Endothelial cell of umbilical vein (primary cell): Measurements from ENCODE around the gene DIAPH2. TPM values are rescaled to one million over a fixed set of nuclear protein-coding genes. Genes with fewer than 3 reads are reported as not detected.

Source experiments
- BruUV-seq: library from RNA; stranded (reverse); fragments of 400-500 nt; replicated peaks from 2 replicates; lab custom pipeline; 2021; lab: Mats Ljungman, UMichigan
- CTCF ChIA-PET: fragments of 300-600, 350-600 bp; sonication (Branson Sonifier 250); formaldehyde crosslinking; loops from one replicate; lab custom pipeline; 2021; ENCODE audit warnings: antibody characterized with exemption, inconsistent platforms; lab: Charles Lee
- POLR2A ChIA-PET: fragments of 300-600, 350-600 bp; sonication (Branson Sonifier 250); formaldehyde crosslinking; loops from one replicate; lab custom pipeline; 2021; ENCODE audit warnings: antibody characterized with exemption, inconsistent platforms; lab: Charles Lee
- DNase-seq: peaks from one replicate; pipeline ENCODE4 v3.0.0-alpha.2; 2011; ENCODE audit warnings: low read depth, low spot score
- FAIRE-seq: peaks from 2 replicates; lab custom pipeline; 2011; peaks lifted over from hg19 to GRCh38; lab: Jason Lieb, UNC
- H2AFZ ChIP-seq: 2 replicates; pipeline ENCODE4 v1.6.0; 2012; ENCODE audit warnings: low read depth, low read length, control low read depth, inconsistent platforms
- H3K27ac ChIP-seq: 2 replicates; pipeline ENCODE4 v1.5.1; 2011; ENCODE audit warnings: low read depth, mild to moderate bottlenecking, control low read depth, low read length, moderate library complexity; ENCODE audit not compliant: insufficient read depth
- H3K27me3 ChIP-seq, 2 experiments: 2 replicates each; pipeline versions ENCODE4 v1.6.0 to v1.6.1; 2011; ENCODE audit warnings: low read length in 2 of 2, mixed read lengths in 1 of 2; ENCODE audit not compliant: control insufficient read depth in 2 of 2, insufficient read depth in 2 of 2
- H3K36me3 ChIP-seq, 2 experiments: 2 replicates in 1 of 2; 3 replicates in 1 of 2; pipeline ENCODE4 v1.5.1; 2011; ENCODE audit warnings: low read length in 2 of 2, mild to moderate bottlenecking in 1 of 2, moderate library complexity in 1 of 2; ENCODE audit not compliant: control insufficient read depth in 2 of 2, insufficient read depth in 2 of 2; ENCODE audit errors: extremely low read depth in 1 of 2
- H3K4me1 ChIP-seq: 3 replicates; pipeline ENCODE4 v1.5.1; 2011; ENCODE audit warnings: mild to moderate bottlenecking, low read length; ENCODE audit not compliant: control insufficient read depth, insufficient read depth; ENCODE audit errors: extremely low read depth
- H3K4me2 ChIP-seq: 2 replicates; pipeline ENCODE4 v1.6.1; 2011; ENCODE audit warnings: low read length, control low read depth, mixed read lengths; ENCODE audit not compliant: insufficient read depth
- H3K4me3 ChIP-seq, 3 experiments: fragments of 200-600 bp in 1 of 3; sonication (generic), shearing (Covaris generic) in 1 of 3; replicated peaks in 1 of 3; 2 replicates each; pipeline ENCODE4 v1.5.1; 2011 to 2016; ENCODE audit warnings: control low read depth in 3 of 3, low read length in 3 of 3, mild to moderate bottlenecking in 2 of 3, inconsistent platforms in 1 of 3, low read depth in 1 of 3, moderate library complexity in 1 of 3; ENCODE audit not compliant: insufficient read depth in 1 of 3
- H3K79me2 ChIP-seq: 2 replicates; pipeline ENCODE4 v1.6.0; 2012; ENCODE audit warnings: low read length, inconsistent platforms; ENCODE audit not compliant: control insufficient read depth, insufficient read depth
- H3K9ac ChIP-seq: replicated peaks from 2 replicates; pipeline ENCODE3; 2011; ENCODE audit warnings: low read length, control low read depth; ENCODE audit not compliant: insufficient read depth; ENCODE audit errors: extremely low read depth
- H3K9me1 ChIP-seq: replicated peaks from 3 replicates; pipeline ENCODE4 v1.6.0; 2011; ENCODE audit warnings: mild to moderate bottlenecking, low read length; ENCODE audit not compliant: control insufficient read depth, insufficient read depth; ENCODE audit errors: extremely low read depth
- H3K9me3 ChIP-seq: replicated peaks from 2 replicates; pipeline ENCODE4 v1.5.1; 2012; ENCODE audit warnings: low read length, inconsistent platforms; ENCODE audit not compliant: control insufficient read depth, insufficient read depth
- H4K20me1 ChIP-seq: replicated peaks from 2 replicates; pipeline ENCODE3; 2011; ENCODE audit warnings: mild to moderate bottlenecking, low read length; ENCODE audit not compliant: control insufficient read depth, insufficient read depth; ENCODE audit errors: extremely low read depth
- CTCF ChIP-seq, 2 donors: IDR thresholded peaks; 1 replicate in 1 of 2; 2 replicates in 1 of 2; pipeline ENCODE4 v1.5.1; 2011; ENCODE audit warnings: low read length in 2 of 2, mild to moderate bottlenecking in 2 of 2, moderate library complexity in 2 of 2, control low read depth in 1 of 2, inconsistent platforms in 1 of 2, low read depth in 1 of 2; ENCODE audit not compliant: insufficient read depth in 1 of 2; ENCODE audit errors: extremely low read depth in 1 of 2
- EZH2 ChIP-seq: IDR thresholded peaks from 2 replicates; pipeline ENCODE4 v1.6.1; 2012; ENCODE audit warnings: borderline replicate concordance, low read depth, mild to moderate bottlenecking, moderate library complexity, low read length, inconsistent platforms; ENCODE audit not compliant: severe bottlenecking
- FOS ChIP-seq: IDR thresholded peaks from 2 replicates; pipeline ENCODE4 v1.6.1; 2011; ENCODE audit warnings: mild to moderate bottlenecking, low read length, moderate library complexity, borderline replicate concordance; ENCODE audit not compliant: insufficient read depth
- GATA2 ChIP-seq: IDR thresholded peaks from 2 replicates; pipeline ENCODE4 v1.7.0; 2011; ENCODE audit warnings: low read depth, mild to moderate bottlenecking, moderate library complexity, mixed read lengths, low read length; ENCODE audit not compliant: insufficient read length, insufficient read depth
- JUN ChIP-seq: IDR thresholded peaks from 2 replicates; pipeline ENCODE4 v1.6.1; 2011; ENCODE audit warnings: borderline replicate concordance, low read depth; ENCODE audit not compliant: insufficient read length, insufficient read depth
- MAX ChIP-seq: IDR thresholded peaks from 2 replicates; pipeline ENCODE4 v1.6.1; 2011; ENCODE audit not compliant: insufficient read depth, insufficient read length
- MYC ChIP-seq: IDR thresholded peaks from one replicate; pipeline ENCODE4 v1.6.1; 2011; ENCODE audit warnings: mild to moderate bottlenecking, low read depth, low read length
- POLR2A ChIP-seq: IDR thresholded peaks from 2 replicates; pipeline ENCODE4 v1.6.1; 2012; ENCODE audit warnings: low read depth, mild to moderate bottlenecking, control low read depth, low read length
- POLR2AphosphoS5 ChIP-seq: IDR thresholded peaks from 2 replicates; pipeline ENCODE4 v1.6.1; 2012; ENCODE audit warnings: low read depth, mild to moderate bottlenecking, control low read depth, low read length, moderate library complexity; ENCODE audit not compliant: insufficient read depth
- dilution Hi-C: fragments of 300-500 bp; cut with MboI; formaldehyde crosslinking; loops from one replicate; pipeline ENCODE4 v1.15.0; 2019; ENCODE audit warnings: low sequenced_read_pairs; ENCODE audit not compliant: extremely low pct_ligation_motif_present
- intact Hi-C: fragments of 100-400 bp; cut with micrococcal nuclease; formaldehyde crosslinking; loops from one replicate; pipeline ENCODE4 v1.10.0; 2022
- polyA plus RNA-seq, 4 experiments: library from polyadenylated mRNA; depleted of rRNA in 3 of 4; stranded (reverse) in 3 of 4; unstranded in 1 of 4; fragments of >200 nt; gene quantifications; 2 replicates each; pipeline versions ENCODE4 v1.2.1 to v1.2.3, GENCODE V29; 2011 to 2012; ENCODE audit warnings: missing spikeins in 1 of 4
- total RNA-seq: library from RNA; stranded (reverse); gene quantifications from 2 replicates; pipeline ENCODE4 v1.2.3, GENCODE V29; 2021

The DIAPH2 gene
- total and polyA plus RNA-seq, 2 donors (not counting 3 experiments of a cell fraction or from before 2014, with no cell fraction given), result 3.0 to 30.0 TPM

GRCh38 chrX:96722781-96723180 lies 38.1 kb downstream of the DIAPH2 start:
- BruUV-seq, result no TSS peak
- FAIRE-seq (no peak), DNase-seq (no peak)
- no peak overlapping the region for H3K4me2 ChIP-seq
- H3K9me1 ChIP-seq, result no peaks in the 10 kb centered on the region
- TF ChIP-seq CTCF (IDR thresholded peaks at IDR 0.05; ENCODE audit: extremely low read depth in 1 of 2, insufficient read depth in 1 of 2, low read depth in 1 of 2, low read length in 2 of 2) (no peak), GATA2 (no peak), MAX (no peak), JUN (no peak), POLR2A (no peak), FOS (no peak), POLR2AphosphoS5 (no peak), EZH2 (no peak), MYC (no peak)
- no peaks in the 10 kb centered on the region for H3K9me3 ChIP-seq
- peaks cover 30% of the 10 kb centered on the region for H3K79me2 ChIP-seq
- no peak overlapping the region for H3K9ac ChIP-seq
- no peak overlapping the region for H3K27ac ChIP-seq
- no peaks in the 10 kb centered on the region for H3K4me1 ChIP-seq
- ChIA-PET POLR2A (no interaction called here), CTCF (no interaction called here)
- dilution Hi-C loops, result no loop called here
- no peak overlapping the region for H3K4me3 ChIP-seq
- H3K36me3 ChIP-seq, result no peaks in the 10 kb centered on the region
- no peaks in the 10 kb centered on the region for H3K27me3 ChIP-seq
- H2AFZ ChIP-seq, result no peak overlapping the region
- intact Hi-C loops, result no loop called here
- no peaks in the 10 kb centered on the region for H4K20me1 ChIP-seq
